ENCODE measurements around the gene RCAN2. TPM values are rescaled to one million over a fixed set of nuclear protein-coding genes. Genes with fewer than 3 reads are reported as not detected.

RCAN2 gene
- total and polyA plus RNA-seq, 2 experiments from 2014 or later, result 6.0 to 9.3 TPM

GRCh38 chr6:46246727-46247126 is 244.5 kb downstream of the RCAN2 start:
- DNase-seq (ENCODE audit: low spot score) (no peak), ATAC-seq (no peak)
- Mint-ChIP-seq H3K27me3 (ENCODE audit: insufficient read depth, low read depth, poor library complexity) (no peaks in the 10 kb centered on the region), H3K4me3 (no peak overlapping the region), H3K9me3 (no peaks in the 10 kb centered on the region), H3K4me1 (peaks cover 4% of the 10 kb centered on the region; the same call in 2 of the 3 replicates), H3K27ac (no peak overlapping the region), H3K36me3 (ENCODE audit: low read depth) (no peaks in the 10 kb centered on the region)
- Histone ChIP-seq H3K79me2 (replicated peaks; ENCODE audit: insufficient read depth) (no peaks in the 10 kb centered on the region), H3K27me3 (ENCODE audit: insufficient read depth) (no peaks in the 10 kb centered on the region), H3K9me2 (ENCODE audit: insufficient read depth) (no peaks in the 10 kb centered on the region), H3K4me2 (no peak overlapping the region), H3K4me1 (ENCODE audit: insufficient read depth) (no peaks in the 10 kb centered on the region), H3K4me3 (no peak overlapping the region), H3K27ac (ENCODE audit: low read depth) (no peak overlapping the region), H3K36me3 (ENCODE audit: insufficient read depth) (no peaks in the 10 kb centered on the region), H4K20me1 (replicated peaks; ENCODE audit: insufficient read depth) (no peaks in the 10 kb centered on the region), H2AFZ (no peak overlapping the region), H3F3A (replicated peaks; ENCODE audit: low read depth) (no peaks in the 10 kb centered on the region)
- TF ChIP-seq ZNF331 (CRISPR knock-in tag; IDR thresholded peaks at IDR 0.05; ENCODE audit: low read depth), result no peak
- no peak for TF ChIP-seq CREB1 (CRISPR knock-in tag; IDR thresholded peaks at IDR 0.05; ENCODE audit: low read depth)
- no peak for TF ChIP-seq EZH2 (IDR thresholded peaks at IDR 0.05; ENCODE audit: low read depth, unreplicated experiment)

GRCh38 chr6:46246081-46246480 is 245.2 kb downstream of the RCAN2 start:
- no peaks in the 10 kb centered on the region for H3K36me3 ChIP-seq (ENCODE audit: insufficient read depth)
- H3K27me3 Mint-ChIP-seq (ENCODE audit: insufficient read depth, low read depth, poor library complexity), result no peaks in the 10 kb centered on the region
- H3K4me3 ChIP-seq, result no peak overlapping the region
- H3K4me1 ChIP-seq (ENCODE audit: insufficient read depth), result no peaks in the 10 kb centered on the region
- H4K20me1 ChIP-seq (replicated peaks; ENCODE audit: insufficient read depth), result no peaks in the 10 kb centered on the region
- H3K36me3 Mint-ChIP-seq (ENCODE audit: low read depth), result no peaks in the 10 kb centered on the region
- no peaks in the 10 kb centered on the region for H3K79me2 ChIP-seq (replicated peaks; ENCODE audit: insufficient read depth)
- H3F3A ChIP-seq (replicated peaks; ENCODE audit: low read depth), result no peaks in the 10 kb centered on the region
- H3K4me1 Mint-ChIP-seq, result peaks cover 4% of the 10 kb centered on the region; the same call in 2 of the 3 replicates
- DNase-seq (ENCODE audit: low spot score) (no peak), ATAC-seq (no peak)
- no peak overlapping the region for H3K4me3 Mint-ChIP-seq
- no peak overlapping the region for H2AFZ ChIP-seq
- H3K4me2 ChIP-seq, result no peak overlapping the region
- no peaks in the 10 kb centered on the region for H3K27me3 ChIP-seq (ENCODE audit: insufficient read depth)
- no peak overlapping the region for H3K27ac Mint-ChIP-seq
- H3K9me3 Mint-ChIP-seq, result no peaks in the 10 kb centered on the region
- H3K27ac ChIP-seq (ENCODE audit: low read depth), result no peak overlapping the region
- H3K9me2 ChIP-seq (ENCODE audit: insufficient read depth), result no peaks in the 10 kb centered on the region
- TF ChIP-seq POLR2AphosphoS5 (IDR thresholded peaks at IDR 0.05; ENCODE audit: low read depth) (no peak), ZNF331 (CRISPR knock-in tag; IDR thresholded peaks at IDR 0.05; ENCODE audit: low read depth) (no peak), ZNF114 (CRISPR knock-in tag; IDR thresholded peaks at IDR 0.05) (no peak), STAT1 (IDR thresholded peaks at IDR 0.05; ENCODE audit: unreplicated experiment) (no peak), CTCF (conservative IDR thresholded peaks at IDR 0.05; ENCODE audit: low read depth in 2 of 2) (no peak), NANOG (IDR thresholded peaks at IDR 0.05; ENCODE audit: borderline replicate concordance) (no peak), ZNF462 (CRISPR knock-in tag; IDR thresholded peaks at IDR 0.05) (no peak), ETS1 (IDR thresholded peaks at IDR 0.05) (no peak), EZH2phosphoT487 (IDR thresholded peaks at IDR 0.05; ENCODE audit: unreplicated experiment) (no peak), JUNB (IDR thresholded peaks at IDR 0.05; ENCODE audit: unreplicated experiment) (no peak)
